ENCODE measurements around the gene PHLPP1. TPM values are rescaled to one million over a fixed set of nuclear protein-coding genes. Genes with fewer than 3 reads are reported as not detected.

The PHLPP1 gene
- total and polyA plus RNA-seq, 2 of the 13 experiments (the other 11 are each of a cell fraction or from before 2014, with no cell fraction given) = 9.8 to 18.5 TPM

DNA sequence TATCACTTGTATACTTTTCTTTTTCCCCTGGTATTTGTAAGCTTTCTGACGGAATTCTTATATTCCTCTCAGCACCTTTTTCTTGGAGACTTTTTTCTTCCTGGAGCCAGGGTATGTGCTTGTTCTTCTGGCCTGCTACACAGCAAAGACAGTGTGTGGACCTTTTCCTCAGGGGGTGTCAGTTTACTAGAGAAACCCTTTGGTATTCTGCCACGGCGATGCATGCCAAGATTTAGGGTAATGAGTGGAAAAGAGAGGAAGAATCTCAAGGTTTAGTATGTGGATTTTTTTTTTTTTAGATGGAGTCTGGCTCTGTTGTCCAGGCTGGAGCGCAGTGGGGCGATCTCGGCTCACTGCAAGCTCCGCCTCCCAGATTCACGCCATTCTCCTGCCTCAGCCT is 152.2 kb downstream of the PHLPP1 start:
- H3K9ac ChIP-seq (ENCODE audit: insufficient read depth, low read depth, low read length) = no peak overlapping the region
- no peak overlapping the region for H3K4me2 ChIP-seq (ENCODE audit: low read depth, low read length)
- DNase-seq (ENCODE audit: low spot score) (no peak), FAIRE-seq (no peak), ATAC-seq (no peak)
- no peaks in the 10 kb centered on the region for H3K27me3 ChIP-seq (ENCODE audit: control insufficient read depth in 1 of 2, insufficient read depth in 2 of 2, low read length in 2 of 2)
- H3K27ac ChIP-seq (ENCODE audit: extremely low read length, insufficient read depth, low read length) = no peak overlapping the region
- intact Hi-C loops (cut with micrococcal nuclease; ENCODE audit: unreplicated experiment) (no loop called here), in situ Hi-C loops (cut with HindIII; ENCODE audit: extremely low pct_ligation_motif_present, low pct_unique_long_range_greater_than_20kb) (no loop called here)
- H3K4me1 ChIP-seq (ENCODE audit: insufficient read depth, low read length) = no peaks in the 10 kb centered on the region
- POLR2A ChIA-PET = no interaction called here
- H4K20me1 ChIP-seq (ENCODE audit: insufficient read depth, low read length) = no peaks in the 10 kb centered on the region
- WGBS (ENCODE audit: low lambda C conversion rate) = 96% methylated on average over 8 of the region's 8 CpGs
- BruUV-seq (replicated peaks) = no TSS peak
- TF ChIP-seq MLLT10 (CRISPR knock-in tag; IDR thresholded peaks at IDR 0.05) (no peak), RAD51 (IDR thresholded peaks at IDR 0.05; ENCODE audit: borderline replicate concordance) (no peak), RORA (CRISPR knock-in tag; IDR thresholded peaks at IDR 0.05) (no peak), NR1H2 (CRISPR knock-in tag; IDR thresholded peaks at IDR 0.05; ENCODE audit: borderline replicate concordance, low read depth) (no peak), ZBTB42 (CRISPR knock-in tag; IDR thresholded peaks at IDR 0.05) (no peak)
- TF ChIP-seq, protein P1, sequence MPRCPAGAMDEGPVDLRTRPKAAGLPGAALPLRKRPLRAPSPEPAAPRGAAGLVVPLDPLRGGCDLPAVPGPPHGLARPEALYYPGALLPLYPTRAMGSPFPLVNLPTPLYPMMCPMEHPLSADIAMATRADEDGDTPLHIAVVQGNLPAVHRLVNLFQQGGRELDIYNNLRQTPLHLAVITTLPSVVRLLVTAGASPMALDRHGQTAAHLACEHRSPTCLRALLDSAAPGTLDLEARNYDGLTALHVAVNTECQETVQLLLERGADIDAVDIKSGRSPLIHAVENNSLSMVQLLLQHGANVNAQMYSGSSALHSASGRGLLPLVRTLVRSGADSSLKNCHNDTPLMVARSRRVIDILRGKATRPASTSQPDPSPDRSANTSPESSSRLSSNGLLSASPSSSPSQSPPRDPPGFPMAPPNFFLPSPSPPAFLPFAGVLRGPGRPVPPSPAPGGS (CRISPR knock-in tag; IDR thresholded peaks at IDR 0.05) = no peak
- peaks cover 1 to 25% of the 10 kb centered on the region in 2 experiments; a peak in 4 of 5 replicates for H3K36me3 ChIP-seq (replicated peaks in 1 of 2; ENCODE audit: control insufficient read depth in 1 of 2, insufficient read depth in 2 of 2, low read length in 2 of 2)
- CTCF ChIA-PET (ENCODE audit: low intra/inter-chr PET ratio, low total read pairs) = no interaction called here
- H3K9me3 ChIP-seq (ENCODE audit: low read length) = no peaks in the 10 kb centered on the region
- H2AFZ ChIP-seq (ENCODE audit: low read length) = no peak overlapping the region
- H3K4me3 ChIP-seq (replicated peaks in 1 of 3; ENCODE audit: insufficient read depth in 1 of 3, low read depth in 2 of 3, low read length in 3 of 3) = no peak overlapping the region
- no peaks in the 10 kb centered on the region for H3K79me2 ChIP-seq (ENCODE audit: insufficient read depth, low read length)

DNA sequence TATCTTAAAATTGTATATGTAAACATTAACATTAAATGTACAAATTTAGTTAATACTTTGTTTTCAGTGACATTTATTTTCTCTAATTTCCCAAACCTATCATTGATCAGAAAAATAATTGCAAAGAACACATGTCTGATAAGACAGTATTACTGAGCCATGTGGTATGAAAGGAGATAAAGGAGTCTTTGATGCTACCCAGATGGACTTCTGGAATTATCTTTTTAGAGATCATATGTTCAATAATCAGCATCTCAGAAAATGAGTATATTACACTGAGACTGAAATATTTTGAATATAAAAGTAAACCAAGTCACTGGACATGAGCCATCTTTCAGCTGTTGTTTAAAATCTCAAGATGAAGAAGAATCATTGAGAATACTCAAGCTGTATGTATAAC is 153.3 kb downstream of the PHLPP1 start:
- CTCF ChIA-PET (ENCODE audit: low intra/inter-chr PET ratio, low total read pairs) = no interaction called here
- Histone ChIP-seq H3K9ac (ENCODE audit: insufficient read depth, low read depth, low read length) (no peak overlapping the region), H2AFZ (ENCODE audit: low read length) (no peak overlapping the region), H3K27me3 (ENCODE audit: control insufficient read depth in 1 of 2, insufficient read depth in 2 of 2, low read length in 2 of 2) (no peaks in the 10 kb centered on the region), H3K4me2 (ENCODE audit: low read depth, low read length) (no peak overlapping the region), H3K4me3 (replicated peaks in 1 of 3; ENCODE audit: insufficient read depth in 1 of 3, low read depth in 2 of 3, low read length in 3 of 3) (no peak overlapping the region), H3K27ac (ENCODE audit: extremely low read length, insufficient read depth, low read length) (no peak overlapping the region), H3K36me3 (replicated peaks in 1 of 2; ENCODE audit: control insufficient read depth in 1 of 2, insufficient read depth in 2 of 2, low read length in 2 of 2) (peaks cover 0 to 19% of the 10 kb centered on the region in 2 experiments; a peak in 3 of 5 replicates), H3K79me2 (ENCODE audit: insufficient read depth, low read length) (no peaks in the 10 kb centered on the region), H3K9me3 (ENCODE audit: low read length) (no peaks in the 10 kb centered on the region), H3K4me1 (ENCODE audit: insufficient read depth, low read length) (no peaks in the 10 kb centered on the region), H4K20me1 (ENCODE audit: insufficient read depth, low read length) (no peaks in the 10 kb centered on the region)
- FAIRE-seq = no peak
- no TSS peak for BruUV-seq (replicated peaks)
- no peak for DNase-seq (ENCODE audit: low spot score)
- TF ChIP-seq, protein P2, sequence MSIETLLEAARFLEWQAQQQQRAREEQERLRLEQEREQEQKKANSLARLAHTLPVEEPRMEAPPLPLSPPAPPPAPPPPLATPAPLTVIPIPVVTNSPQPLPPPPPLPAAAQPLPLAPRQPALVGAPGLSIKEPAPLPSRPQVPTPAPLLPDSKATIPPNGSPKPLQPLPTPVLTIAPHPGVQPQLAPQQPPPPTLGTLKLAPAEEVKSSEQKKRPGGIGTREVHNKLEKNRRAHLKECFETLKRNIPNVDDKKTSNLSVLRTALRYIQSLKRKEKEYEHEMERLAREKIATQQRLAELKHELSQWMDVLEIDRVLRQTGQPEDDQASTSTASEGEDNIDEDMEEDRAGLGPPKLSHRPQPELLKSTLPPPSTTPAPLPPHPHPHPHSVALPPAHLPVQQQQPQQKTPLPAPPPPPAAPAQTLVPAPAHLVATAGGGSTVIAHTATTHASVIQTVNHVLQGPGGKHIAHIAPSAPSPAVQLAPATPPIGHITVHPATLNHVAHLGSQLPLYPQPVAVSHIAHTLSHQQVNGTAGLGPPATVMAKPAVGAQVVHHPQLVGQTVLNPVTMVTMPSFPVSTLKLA (IDR thresholded peaks at IDR 0.05) = 0 out of 2 replicates have a peak, but pooled peaks have one; percentile 7
- TF ChIP-seq, protein P3, sequence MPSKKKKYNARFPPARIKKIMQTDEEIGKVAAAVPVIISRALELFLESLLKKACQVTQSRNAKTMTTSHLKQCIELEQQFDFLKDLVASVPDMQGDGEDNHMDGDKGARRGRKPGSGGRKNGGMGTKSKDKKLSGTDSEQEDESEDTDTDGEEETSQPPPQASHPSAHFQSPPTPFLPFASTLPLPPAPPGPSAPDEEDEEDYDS (CRISPR knock-in tag; IDR thresholded peaks at IDR 0.05) = no peak
- in situ Hi-C loops (cut with HindIII; ENCODE audit: extremely low pct_ligation_motif_present, low pct_unique_long_range_greater_than_20kb) = no loop called here
- intact Hi-C loops (cut with micrococcal nuclease; ENCODE audit: unreplicated experiment) = no loop called here
- no peak for ATAC-seq
- POLR2A ChIA-PET = no interaction called here
